Measurements from ENCODE around the gene IGLL5.

DNA sequence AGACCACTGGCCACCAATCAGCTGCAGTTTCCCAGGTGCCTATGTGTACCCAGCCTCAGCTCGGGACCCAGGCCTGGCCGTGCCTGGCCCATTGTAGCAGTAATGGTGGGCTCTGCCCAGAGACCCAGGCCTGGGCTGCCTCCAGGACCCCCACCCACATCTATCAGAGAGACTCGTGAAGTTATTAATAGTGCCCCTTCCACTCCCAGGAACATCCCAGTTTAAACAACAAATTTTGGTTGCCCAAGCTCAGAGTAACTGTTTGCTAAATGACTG is 42.5 kb downstream of the IGLL5 start:
- TF ChIP-seq, protein P1, sequence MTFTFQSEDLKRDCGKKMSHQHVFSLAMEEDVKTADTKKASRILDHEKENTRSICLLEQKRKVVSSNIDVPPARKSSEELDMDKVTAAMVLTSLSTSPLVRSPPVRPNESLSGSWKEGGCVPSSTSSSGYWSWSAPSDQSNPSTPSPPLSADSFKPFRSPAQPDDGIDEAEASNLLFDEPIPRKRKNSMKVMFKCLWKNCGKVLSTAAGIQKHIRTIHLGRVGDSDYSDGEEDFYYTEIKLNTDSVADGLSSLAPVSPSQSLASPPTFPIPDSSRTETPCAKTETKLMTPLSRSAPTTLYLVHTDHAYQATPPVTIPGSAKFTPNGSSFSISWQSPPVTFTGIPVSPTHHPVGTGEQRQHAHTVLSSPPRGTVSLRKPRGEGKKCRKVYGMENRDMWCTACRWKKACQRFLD (tag by site-specific recombination; IDR thresholded peaks at IDR 0.05): no peak
- TF ChIP-seq, protein P2, sequence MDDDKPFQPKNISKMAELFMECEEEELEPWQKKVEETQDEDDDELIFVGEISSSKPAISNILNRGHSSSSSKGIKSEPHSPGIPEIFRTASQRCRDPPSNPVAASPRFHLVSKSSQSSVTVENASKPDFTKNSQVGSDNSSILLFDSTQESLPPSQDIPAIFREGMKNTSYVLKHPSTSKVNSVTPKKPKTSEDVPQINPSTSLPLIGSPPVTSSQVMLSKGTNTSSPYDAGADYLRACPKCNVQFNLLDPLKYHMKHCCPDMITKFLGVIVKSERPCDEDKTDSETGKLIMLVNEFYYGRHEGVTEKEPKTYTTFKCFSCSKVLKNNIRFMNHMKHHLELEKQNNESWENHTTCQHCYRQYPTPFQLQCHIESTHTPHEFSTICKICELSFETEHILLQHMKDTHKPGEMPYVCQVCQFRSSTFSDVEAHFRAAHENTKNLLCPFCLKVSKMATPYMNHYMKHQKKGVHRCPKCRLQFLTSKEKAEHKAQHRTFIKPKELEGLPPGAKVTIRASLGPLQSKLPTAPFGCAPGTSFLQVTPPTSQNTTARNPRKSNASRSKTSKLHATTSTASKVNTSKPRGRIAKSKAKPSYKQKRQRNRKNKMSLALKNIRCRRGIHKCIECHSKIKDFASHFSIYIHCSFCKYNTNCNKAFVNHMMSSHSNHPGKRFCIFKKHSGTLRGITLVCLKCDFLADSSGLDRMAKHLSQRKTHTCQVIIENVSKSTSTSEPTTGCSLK (tag by site-specific recombination; IDR thresholded peaks at IDR 0.05): no peak
- TF ChIP-seq ZNF776 (tag by site-specific recombination; IDR thresholded peaks at IDR 0.05; ENCODE audit: borderline replicate concordance) (no peak), CTCF (tag by site-specific recombination; IDR thresholded peaks at IDR 0.05) (no peak), ZNF184 (tag by site-specific recombination; IDR thresholded peaks at IDR 0.05) (no peak)
